ENCODE data around the gene CRMP1.

DNA sequence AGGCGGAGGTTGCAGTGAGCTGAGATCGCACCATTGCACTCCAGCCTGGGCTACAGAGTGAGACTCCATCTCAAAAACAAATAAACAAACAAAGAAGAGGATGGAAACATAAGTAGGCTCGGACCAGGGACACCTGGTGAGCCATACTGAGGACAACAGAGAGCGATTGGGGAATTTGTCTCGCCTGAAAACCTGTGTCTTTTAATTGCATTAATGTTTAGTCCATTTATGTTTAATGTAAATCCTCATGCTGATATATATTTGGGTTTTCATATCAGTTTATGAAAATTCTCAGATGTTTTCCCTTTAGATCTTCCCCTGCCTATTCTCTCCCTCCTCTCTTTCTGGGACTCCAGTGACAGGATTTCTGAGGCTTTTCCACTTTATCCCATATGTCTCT lies 97.3 kb downstream of the CRMP1 start:
- TF ChIP-seq, protein P1, sequence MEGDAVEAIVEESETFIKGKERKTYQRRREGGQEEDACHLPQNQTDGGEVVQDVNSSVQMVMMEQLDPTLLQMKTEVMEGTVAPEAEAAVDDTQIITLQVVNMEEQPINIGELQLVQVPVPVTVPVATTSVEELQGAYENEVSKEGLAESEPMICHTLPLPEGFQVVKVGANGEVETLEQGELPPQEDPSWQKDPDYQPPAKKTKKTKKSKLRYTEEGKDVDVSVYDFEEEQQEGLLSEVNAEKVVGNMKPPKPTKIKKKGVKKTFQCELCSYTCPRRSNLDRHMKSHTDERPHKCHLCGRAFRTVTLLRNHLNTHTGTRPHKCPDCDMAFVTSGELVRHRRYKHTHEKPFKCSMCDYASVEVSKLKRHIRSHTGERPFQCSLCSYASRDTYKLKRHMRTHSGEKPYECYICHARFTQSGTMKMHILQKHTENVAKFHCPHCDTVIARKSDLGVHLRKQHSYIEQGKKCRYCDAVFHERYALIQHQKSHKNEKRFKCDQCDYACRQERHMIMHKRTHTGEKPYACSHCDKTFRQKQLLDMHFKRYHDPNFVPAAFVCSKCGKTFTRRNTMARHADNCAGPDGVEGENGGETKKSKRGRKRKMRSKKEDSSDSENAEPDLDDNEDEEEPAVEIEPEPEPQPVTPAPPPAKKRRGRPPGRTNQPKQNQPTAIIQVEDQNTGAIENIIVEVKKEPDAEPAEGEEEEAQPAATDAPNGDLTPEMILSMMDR (IDR thresholded peaks at IDR 0.05): no peak
- no peak for TF ChIP-seq POLR2A (IDR thresholded peaks at IDR 0.05)

Measured in body of pancreas (tissue), 4 donors.